HG03354 (cell line): ENCODE results near the gene USH2A.

Source experiments
- ATAC-seq: cut with Tn5 transposase; IDR thresholded peaks from one replicate; pipeline ENCODE4 v1.9.1; 2021; ENCODE audit warnings: mild to moderate bottlenecking; ENCODE audit not compliant: unreplicated experiment, poor library complexity, severe bottlenecking

Gene USH2A

GRCh38 chr1:215895893-215896292 is 527.4 kb downstream of the USH2A start:
- ATAC-seq: no peak

GRCh38 chr1:215895276-215895675 is 528.0 kb downstream of the USH2A start:
- no peak for ATAC-seq

GRCh38 chr1:215894617-215895016 is 528.6 kb downstream of the USH2A start:
- no peak for ATAC-seq

GRCh38 chr1:215891266-215892057 is 531.8 kb downstream of the USH2A start:
- ATAC-seq: peak; percentile 33

GRCh38 chr1:215890438-215890837 is 532.8 kb downstream of the USH2A start:
- peak; percentile 59 for ATAC-seq

- no peak for ATAC-seq
Observed at GRCh38 chr1:215889871-215890270, 533.4 kb downstream of the USH2A start.

GRCh38 chr1:215888159-215888558 is 535.1 kb downstream of the USH2A start:
- ATAC-seq: no peak

- ATAC-seq: no peak
Observed at GRCh38 chr1:215887627-215888026, 535.6 kb downstream of the USH2A start.

- ATAC-seq: no peak
Observed at GRCh38 chr1:215883004-215883403, 540.2 kb downstream of the USH2A start.

- ATAC-seq: no peak
Observed at GRCh38 chr1:215878843-215879242, 544.4 kb downstream of the USH2A start.

GRCh38 chr1:215878128-215878527 is 545.1 kb downstream of the USH2A start:
- no peak for ATAC-seq

- ATAC-seq: no peak
Observed at GRCh38 chr1:215877452-215877951, 545.7 kb downstream of the USH2A start.

GRCh38 chr1:215875712-215876111 is 547.5 kb downstream of the USH2A start:
- no peak for ATAC-seq

GRCh38 chr1:215875236-215875635 is 548.0 kb downstream of the USH2A start:
- no peak for ATAC-seq

GRCh38 chr1:215872658-215873057 is 550.6 kb downstream of the USH2A start:
- no peak for ATAC-seq

GRCh38 chr1:215868500-215868899 is 554.7 kb downstream of the USH2A start:
- ATAC-seq: no peak

GRCh38 chr1:215865060-215865459 is 558.2 kb downstream of the USH2A start:
- no peak for ATAC-seq

- no peak for ATAC-seq
Observed at GRCh38 chr1:215863796-215864195, 559.5 kb downstream of the USH2A start.

GRCh38 chr1:215860833-215861232 is 562.4 kb downstream of the USH2A start:
- ATAC-seq: no peak

- no peak for ATAC-seq
Observed at GRCh38 chr1:215857317-215857716, 565.9 kb downstream of the USH2A start.

- ATAC-seq: no peak
Observed at GRCh38 chr1:215845234-215845891, 577.9 kb downstream of the USH2A start.
